Stimulated activated CD4-positive, alpha-beta T cell treated with anti-CD3 and anti-CD28 coated beads, Interleukin-4, amount 100 ng/mL, for 1 hour (primary cell): ENCODE measurements around the gene UBR4.
"Not testable (repeated sequence)": the region's sequence is repeated elsewhere in the genome, so short reads cannot be mapped to it uniquely, and the experiment has no call there.

Experiments used
- DNase-seq: peaks from one replicate; pipeline ENCODE4 v3.0.0-alpha.2; 2020

The UBR4 gene

GRCh38 chr1:19187852-19188251 lies 22.2 kb downstream of the UBR4 start:
- no peak for DNase-seq

- DNase-seq = no peak
These were observed 24.1 kb downstream of the UBR4 start for GRCh38 chr1:19186001-19186400.

- DNase-seq = no peak
These were observed 27.8 kb downstream of the UBR4 start for GRCh38 chr1:19182223-19182622.

GRCh38 chr1:19180265-19180657 lies 29.8 kb downstream of the UBR4 start:
- not testable (repeated sequence) for DNase-seq

- no peak for DNase-seq
These were observed 30.3 kb downstream of the UBR4 start for GRCh38 chr1:19179597-19180264.

GRCh38 chr1:19178734-19179398 lies 31.2 kb downstream of the UBR4 start:
- DNase-seq = no peak

GRCh38 chr1:19177811-19178210 lies 32.3 kb downstream of the UBR4 start:
- DNase-seq = no peak

DNA sequence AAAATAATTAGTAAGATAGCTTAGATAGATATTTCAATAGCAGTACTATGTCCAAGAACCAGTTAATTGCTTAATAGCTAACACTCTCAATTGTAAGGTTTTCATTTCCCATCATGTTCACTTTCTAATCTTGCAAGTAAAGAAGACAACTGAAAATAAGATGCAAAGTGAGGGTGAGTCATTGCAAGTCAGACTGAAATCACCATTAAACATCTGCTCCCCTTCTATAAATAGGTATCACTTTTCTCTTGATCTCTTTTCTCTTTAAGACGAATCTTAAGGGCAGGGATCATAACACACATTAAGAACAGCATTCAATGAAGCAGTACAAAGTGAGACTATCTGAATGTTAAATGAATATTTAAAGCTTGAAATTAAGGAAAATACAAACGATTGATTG lies 40.4 kb downstream of the UBR4 start:
- no peak for DNase-seq

GRCh38 chr1:19167140-19167539 lies 42.9 kb downstream of the UBR4 start:
- no peak for DNase-seq

DNA sequence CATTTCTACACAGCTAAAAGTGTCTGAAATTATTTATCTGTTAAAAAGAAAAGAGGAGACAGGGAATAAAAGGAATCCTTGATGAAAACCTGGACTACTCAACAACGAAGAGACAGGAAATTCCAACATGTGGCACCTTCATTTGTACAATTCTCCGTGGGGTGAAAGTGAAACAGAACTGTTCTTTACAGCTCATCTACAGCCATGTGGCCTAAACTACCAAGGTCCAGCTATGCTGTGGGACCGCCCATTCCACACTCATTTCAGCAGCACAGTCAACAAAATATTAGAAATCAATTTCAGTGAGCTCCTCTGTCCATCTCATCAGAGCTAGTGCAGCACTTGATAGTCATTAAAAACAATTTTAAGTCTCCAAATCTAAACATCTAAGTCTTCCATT lies 44.0 kb downstream of the UBR4 start:
- no peak for DNase-seq

DNA sequence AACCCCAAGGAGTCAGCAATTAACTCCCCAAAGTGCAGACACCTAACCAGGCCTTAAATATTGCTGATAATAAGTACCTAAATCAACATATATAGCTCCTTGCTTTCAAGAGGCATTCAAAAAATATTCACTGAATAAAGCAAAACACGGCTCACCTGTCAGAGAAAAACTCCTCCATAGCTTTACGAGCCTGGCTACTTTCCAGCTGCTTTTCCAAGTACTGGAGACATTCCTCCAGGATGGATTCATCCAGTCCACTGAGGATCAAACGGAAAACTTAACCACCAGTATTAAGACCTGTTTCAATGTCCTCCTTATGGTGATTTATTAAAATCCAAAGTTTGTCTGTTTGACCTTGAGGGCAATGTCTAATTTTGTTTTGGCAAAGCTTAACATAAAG lies 44.6 kb downstream of the UBR4 start:
- no peak for DNase-seq

DNA sequence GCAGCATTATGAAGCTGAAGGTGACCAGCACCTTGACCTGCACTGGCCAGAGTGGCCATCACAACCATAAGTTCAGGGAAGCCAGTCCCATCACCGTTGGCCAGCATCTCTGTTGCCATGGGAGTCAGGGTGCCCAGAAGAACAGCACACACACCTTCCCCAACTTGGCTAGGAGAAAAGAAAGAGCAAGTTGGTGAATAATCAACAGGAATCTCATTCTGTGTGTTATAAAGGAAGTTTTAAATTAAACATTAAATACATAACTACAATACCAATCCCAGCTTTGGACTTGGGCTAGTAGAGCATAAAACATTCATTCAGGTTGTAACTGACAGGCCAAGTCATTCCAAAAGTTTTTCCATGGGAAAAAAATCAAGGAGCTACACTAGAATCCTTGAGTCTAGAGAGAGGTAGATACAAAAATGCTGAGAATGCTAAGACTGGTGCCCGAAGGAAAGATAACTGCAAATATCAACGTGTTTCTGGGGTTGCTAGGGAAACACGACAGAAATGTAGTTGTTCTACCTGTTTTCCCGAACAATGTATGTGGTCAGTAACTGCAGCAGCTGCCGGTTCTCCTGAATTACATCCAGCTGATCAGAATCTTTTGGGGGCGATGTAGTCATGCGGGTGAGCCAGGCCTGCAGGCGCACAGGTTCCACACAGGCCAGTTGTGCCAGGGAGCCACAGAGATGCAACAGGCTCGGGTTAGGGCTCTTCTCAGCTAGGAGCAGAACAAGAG lies 45.6 kb downstream of the UBR4 start:
- DNase-seq = no peak

- DNase-seq = no peak
These were observed 46.8 kb downstream of the UBR4 start for GRCh38 chr1:19163261-19163660.

- no peak for DNase-seq
These were observed 49.2 kb downstream of the UBR4 start for GRCh38 chr1:19160831-19161230.

- DNase-seq = no peak
These were observed 52.4 kb downstream of the UBR4 start for GRCh38 chr1:19157653-19158052.

DNA sequence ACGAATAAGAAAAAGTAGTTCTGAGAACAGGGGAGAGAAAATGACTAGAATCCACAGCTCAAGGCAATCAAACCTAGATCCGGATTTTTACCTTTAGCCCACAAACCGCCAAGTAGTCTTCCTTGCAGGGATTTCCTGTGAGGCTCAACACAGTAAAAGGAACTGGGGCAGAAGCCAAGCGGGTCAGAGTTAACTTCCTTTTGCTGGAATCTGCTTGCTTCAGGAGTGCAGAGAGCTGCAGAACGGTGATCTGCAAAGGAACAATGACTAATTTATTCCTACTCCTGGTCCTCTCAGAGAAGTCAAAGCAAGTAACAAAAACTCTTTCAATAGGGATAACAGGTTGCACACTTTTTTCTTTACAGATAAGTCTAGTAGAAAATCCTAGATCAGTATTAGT lies 53.4 kb downstream of the UBR4 start:
- DNase-seq = no peak

DNA sequence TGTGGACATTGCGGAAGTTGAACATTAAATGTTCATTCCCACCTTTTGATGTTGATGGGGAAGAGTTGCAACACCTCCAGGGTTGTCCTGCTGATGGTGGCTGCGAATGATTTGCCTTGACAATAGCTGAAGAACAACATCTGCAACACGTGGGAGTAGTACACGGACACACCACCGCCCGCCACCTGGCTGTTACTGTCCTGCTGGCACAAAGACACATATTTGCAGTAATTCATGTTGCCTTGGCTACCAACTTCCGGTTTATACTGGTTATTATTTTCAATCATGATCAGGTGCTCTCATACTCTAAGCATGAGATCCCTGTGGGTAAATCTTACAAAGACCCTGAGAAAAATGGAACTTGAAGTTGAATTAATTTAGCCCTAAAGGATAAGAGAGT lies 55.2 kb downstream of the UBR4 start:
- no peak for DNase-seq

DNA sequence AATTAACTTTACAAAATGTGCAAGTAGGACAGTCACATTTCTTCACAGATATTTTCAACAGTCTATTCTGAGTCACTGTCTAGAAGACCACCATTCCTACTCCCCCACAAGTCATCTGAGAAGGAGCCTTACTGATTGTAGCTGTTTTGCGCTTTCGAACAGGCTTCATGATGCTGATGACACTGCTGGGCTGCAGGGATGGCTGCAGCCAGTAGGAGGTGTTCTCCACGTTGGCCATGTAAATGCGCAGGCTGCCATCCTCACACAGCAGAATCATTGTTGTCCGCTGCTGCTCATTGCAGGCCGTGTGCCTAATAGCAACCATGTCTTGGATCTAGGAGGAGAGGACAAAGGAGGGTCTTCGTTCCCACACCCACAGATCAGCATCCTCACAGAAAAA lies 56.9 kb downstream of the UBR4 start:
- no peak for DNase-seq

DNA sequence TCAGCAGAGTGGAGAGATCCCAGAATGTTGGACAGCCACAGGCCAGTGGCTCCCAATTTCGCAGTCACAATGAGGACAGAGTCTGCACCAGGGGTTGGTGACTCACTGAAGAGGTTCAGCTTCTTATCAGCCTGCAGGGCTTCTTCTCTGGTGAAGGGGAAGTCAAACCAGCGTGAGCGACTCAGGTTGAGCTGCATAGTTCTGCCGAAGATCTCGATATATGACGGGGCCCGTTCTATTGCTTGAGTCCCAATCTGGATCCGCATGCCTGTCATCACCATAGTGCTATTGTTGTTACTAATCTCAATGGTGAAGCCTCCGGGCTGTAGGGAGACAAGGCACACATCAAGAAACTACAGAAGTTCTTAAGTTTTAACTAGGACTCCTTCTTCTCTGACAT lies 58.5 kb downstream of the UBR4 start:
- DNase-seq = no peak

GRCh38 chr1:19149736-19150135 lies 60.3 kb downstream of the UBR4 start:
- DNase-seq = no peak

DNA sequence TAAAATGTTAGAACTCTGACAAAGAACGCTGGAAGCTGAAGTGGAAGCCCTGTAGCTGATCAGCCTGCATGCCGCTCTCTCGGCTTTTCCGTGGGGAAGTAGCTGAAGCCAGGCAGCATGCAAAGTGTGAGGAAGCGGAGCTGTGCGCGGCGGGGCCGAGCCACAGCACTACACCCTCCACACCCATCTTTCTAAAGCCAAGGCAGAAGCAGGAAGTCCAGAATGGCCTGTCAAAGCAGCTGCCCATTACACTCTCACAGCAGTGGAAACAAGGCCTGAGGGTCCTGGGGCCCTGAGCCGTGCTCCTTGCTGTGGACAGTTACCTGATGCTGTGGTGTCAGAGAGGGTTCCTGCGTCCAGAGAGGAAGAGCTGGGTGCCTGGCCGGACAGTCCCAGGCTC lies 69.6 kb downstream of the UBR4 start:
- no peak for DNase-seq

DNA sequence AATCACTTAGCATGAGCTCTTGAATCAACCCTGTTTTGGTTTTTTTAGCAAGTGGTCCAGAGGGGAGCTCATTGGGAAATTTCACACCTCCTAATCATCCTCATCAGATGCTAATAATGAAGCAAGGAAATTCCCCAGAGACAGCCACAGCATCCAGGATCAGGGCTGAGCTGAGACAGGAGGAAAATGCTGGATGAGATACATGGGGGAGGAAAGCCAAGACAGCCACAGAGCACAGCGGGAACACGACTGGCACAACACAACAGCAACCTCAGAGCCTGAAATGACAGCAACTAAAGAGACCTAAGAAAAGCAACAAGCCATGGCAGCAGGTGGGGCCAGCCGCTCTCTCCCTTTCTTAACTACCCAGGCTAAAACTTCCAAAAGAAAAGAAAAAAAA lies 70.4 kb downstream of the UBR4 start:
- no peak for DNase-seq

- DNase-seq = no peak
These were observed 71.0 kb downstream of the UBR4 start for GRCh38 chr1:19138958-19139581.

- DNase-seq = no peak
These were observed 71.7 kb downstream of the UBR4 start for GRCh38 chr1:19138331-19138730.
